Endodermal cell (in vitro differentiated cells): ENCODE results near the gene PRKD2. TPM values are rescaled to one million over a fixed set of nuclear protein-coding genes. Genes with fewer than 3 reads are reported as not detected.
"Not testable (repeated sequence)": the region's sequence is repeated elsewhere in the genome, so short reads cannot be mapped to it uniquely, and the experiment has no call there.

ENCODE experiments used
- DNase-seq: peaks from one replicate; pipeline ENCODE4 v3.0.0-alpha.2; 2017
- H3K27ac ChIP-seq: 2 replicates; pipeline ENCODE4 v1.5.1; 2013; ENCODE audit warnings: mild to moderate bottlenecking, low read depth, low read length, moderate library complexity
- H3K27me3 ChIP-seq: 2 replicates; pipeline ENCODE4 v1.6.1; 2013; ENCODE audit warnings: mild to moderate bottlenecking, low read length, moderate library complexity; ENCODE audit not compliant: insufficient read depth, control insufficient read depth, poor library complexity, severe bottlenecking
- H3K36me3 ChIP-seq: 2 replicates; pipeline ENCODE4 v1.7.0; 2013; ENCODE audit warnings: mild to moderate bottlenecking, low read length, moderate library complexity; ENCODE audit not compliant: control insufficient read depth, insufficient read depth
- H3K4me1 ChIP-seq: one replicate; pipeline ENCODE4 v1.7.0; 2013; ENCODE audit warnings: low read length; ENCODE audit not compliant: control insufficient read depth, insufficient read depth
- H3K4me3 ChIP-seq: 2 replicates; pipeline ENCODE4 v1.5.1; 2013; ENCODE audit warnings: mild to moderate bottlenecking, low read length, moderate library complexity
- H3K9ac ChIP-seq: 2 replicates; pipeline ENCODE4 v1.6.1; 2013; ENCODE audit warnings: mild to moderate bottlenecking, low read length, moderate library complexity; ENCODE audit not compliant: poor library complexity, severe bottlenecking; ENCODE audit errors: extremely low read depth
- H3K9me3 ChIP-seq: 2 replicates; pipeline ENCODE4 v1.6.1; 2013; ENCODE audit warnings: mild to moderate bottlenecking, low read length, moderate library complexity; ENCODE audit not compliant: control insufficient read depth
- H3K27ac Mint-ChIP-seq: 2 replicates; pipeline ENCODE4 v1.8.0; 2020; ENCODE audit warnings: mixed read lengths
- H3K27me3 Mint-ChIP-seq: 2 replicates; pipeline ENCODE4 v1.8.0; 2021; ENCODE audit warnings: mild to moderate bottlenecking, mixed read lengths; ENCODE audit not compliant: insufficient read depth
- H3K36me3 Mint-ChIP-seq: 2 replicates; pipeline ENCODE4 v1.8.0; 2020; ENCODE audit warnings: low read depth, mixed read lengths
- H3K4me1 Mint-ChIP-seq: 2 replicates; pipeline ENCODE4 v1.8.0; 2020; ENCODE audit warnings: mixed read lengths
- H3K4me3 Mint-ChIP-seq: 2 replicates; pipeline ENCODE4 v1.8.0; 2020; ENCODE audit warnings: mild to moderate bottlenecking, moderate library complexity, mixed read lengths
- H3K9me3 Mint-ChIP-seq: 2 replicates; pipeline ENCODE4 v1.8.0; 2020; ENCODE audit warnings: mild to moderate bottlenecking, mixed read lengths
- CTCF ChIP-seq: fragments of 200-600 bp; sonication (generic); conservative IDR thresholded peaks from 2 replicates; pipeline ENCODE4 v1.5.0; 2021; ENCODE audit warnings: antibody characterized with exemption, mild to moderate bottlenecking
- WGBS, 2 experiments: methylation state at CpG; one replicate each; pipeline versions ENCODE4 v1.1.5 to v1.1.7; 2013; ENCODE audit warnings: missing lambda C conversion rate in 2 of 2, mixed read lengths in 1 of 2; ENCODE audit not compliant: insufficient coverage in 1 of 2, insufficient read length in 1 of 2; 5-methylcytosine and 5-hydroxymethylcytosine counted together
- total RNA-seq, 2 donors: library from RNA; stranded (reverse); fragmentation: NEBNext Ultra II Directional in 1 of 2; extraction: Animal tissue kit (Norgen Biotek cat#: 25700) in 1 of 2; gene quantifications; 2 replicates in 1 of 2; 3 replicates in 1 of 2; pipeline ENCODE4 v1.2.1, GENCODE V29; 2021

PRKD2 gene
- total RNA-seq, 2 donors from 2014 or later, result 80.5 to 90.8 TPM

GRCh38 chr19:46761418-46761831 is 44.5 kb upstream of the PRKD2 start:
- H3K27me3 ChIP-seq, result no peaks in the 10 kb centered on the region
- Mint-ChIP-seq H3K4me1 (peaks cover 2% of the 10 kb centered on the region), H3K36me3 (peaks cover 8% of the 10 kb centered on the region), H3K27me3 (peaks cover 3% of the 10 kb centered on the region), H3K9me3 (no peaks in the 10 kb centered on the region), H3K27ac (no peak overlapping the region), H3K4me3 (no peak overlapping the region)
- no peak overlapping the region for H3K27ac ChIP-seq
- DNase-seq, result no peak
- WGBS, 2 experiments, result 90 to 91% methylated on average over 4 of the region's 5 CpGs
- H3K9ac ChIP-seq, result no peak overlapping the region
- H3K4me3 ChIP-seq, result no peak overlapping the region
- TF ChIP-seq CTCF, result no peak
- peaks cover 5% of the 10 kb centered on the region for H3K36me3 ChIP-seq
- no peaks in the 10 kb centered on the region for H3K9me3 ChIP-seq
- no peaks in the 10 kb centered on the region for H3K4me1 ChIP-seq

GRCh38 chr19:46760897-46761296 is 44.0 kb upstream of the PRKD2 start:
- H3K4me1 ChIP-seq, DNase-seq, H3K4me3 Mint-ChIP-seq, H3K9me3 Mint-ChIP-seq, H3K36me3 Mint-ChIP-seq, H3K27ac Mint-ChIP-seq, H3K27me3 ChIP-seq, H3K4me3 ChIP-seq, H3K36me3 ChIP-seq, H3K4me1 Mint-ChIP-seq, H3K9ac ChIP-seq, H3K27ac ChIP-seq, H3K9me3 ChIP-seq, H3K27me3 Mint-ChIP-seq: not testable (repeated sequence)
- 90 to 95% methylated on average over 2 of the region's 4 CpGs for WGBS, 2 experiments

- peaks cover 2% of the 10 kb centered on the region for H3K4me1 Mint-ChIP-seq
- Histone ChIP-seq H3K36me3 (peaks cover 5% of the 10 kb centered on the region), H3K9me3 (no peaks in the 10 kb centered on the region), H3K4me3 (no peak overlapping the region), H3K9ac (no peak overlapping the region), H3K27me3 (no peaks in the 10 kb centered on the region), H3K4me1 (no peaks in the 10 kb centered on the region), H3K27ac (no peak overlapping the region)
- H3K27me3 Mint-ChIP-seq, result peaks cover 3% of the 10 kb centered on the region
- H3K27ac Mint-ChIP-seq, result no peak overlapping the region
- no peaks in the 10 kb centered on the region for H3K9me3 Mint-ChIP-seq
- WGBS, 2 experiments, result 76 to 88% methylated on average over 3 to 5 of the region's 5 CpGs
- peaks cover 10% of the 10 kb centered on the region for H3K36me3 Mint-ChIP-seq
- TF ChIP-seq CTCF, result no peak
- DNase-seq, result no peak
- H3K4me3 Mint-ChIP-seq, result no peak overlapping the region
Measured at GRCh38 chr19:46760363-46760762, 43.4 kb upstream of the PRKD2 start.

GRCh38 chr19:46759817-46760333 is 43.0 kb upstream of the PRKD2 start:
- H3K9me3 ChIP-seq, result no peaks in the 10 kb centered on the region
- Mint-ChIP-seq H3K9me3 (no peaks in the 10 kb centered on the region), H3K27ac (no peak overlapping the region), H3K27me3 (peaks cover 2% of the 10 kb centered on the region), H3K36me3 (peaks cover 10% of the 10 kb centered on the region), H3K4me1 (peaks cover 2% of the 10 kb centered on the region), H3K4me3 (no peak overlapping the region)
- no peaks in the 10 kb centered on the region for H3K4me1 ChIP-seq
- DNase-seq, result no peak
- H3K27ac ChIP-seq, result no peak overlapping the region
- no peak overlapping the region for H3K4me3 ChIP-seq
- H3K9ac ChIP-seq, result no peak overlapping the region
- H3K36me3 ChIP-seq, result peaks cover 5% of the 10 kb centered on the region
- no peaks in the 10 kb centered on the region for H3K27me3 ChIP-seq
- no peak for TF ChIP-seq CTCF
- WGBS, 2 experiments, result 76 to 80% methylated on average over 7 of the region's 7 CpGs
